22Rv1 (cell line): Measurements from ENCODE around the gene PRKCE.

Source experiments
- ZFX ChIP-seq: fragments of 450-650 bp; IDR thresholded peaks from 2 replicates; pipeline ENCODE4 v1.6.1; 2017; ENCODE audit warnings: antibody characterized with exemption, borderline replicate concordance
- TF ChIP-seq, protein P1 (sequence below): fragments of 450-650 bp; IDR thresholded peaks from 2 replicates; pipeline ENCODE4 v1.5.1; 2017; ENCODE audit warnings: mild to moderate bottlenecking

DNA sequence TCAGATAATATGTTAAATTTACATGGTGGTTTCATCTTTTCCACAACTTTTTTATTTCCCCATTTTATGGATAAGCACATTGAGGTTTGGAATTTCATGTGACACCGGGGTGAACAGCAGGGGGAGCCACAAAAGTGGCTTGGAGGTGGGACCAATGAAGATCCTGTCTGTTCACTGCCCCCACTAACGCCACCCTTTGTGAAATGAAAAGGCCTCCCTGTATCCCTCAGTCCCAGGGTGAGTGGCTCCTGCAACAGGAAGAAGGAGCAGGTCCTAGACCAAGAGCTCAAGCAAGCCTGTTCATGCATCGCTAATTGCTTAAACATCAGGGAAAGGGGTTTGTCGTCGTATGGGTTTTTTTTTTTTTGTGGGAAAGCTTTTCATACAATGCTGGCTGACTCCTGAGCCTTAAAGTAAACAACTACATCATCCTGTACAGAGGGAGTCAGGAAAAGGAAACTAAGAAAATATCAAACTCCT is 377.9 kb downstream of the PRKCE start:
- TF ChIP-seq, protein P1, sequence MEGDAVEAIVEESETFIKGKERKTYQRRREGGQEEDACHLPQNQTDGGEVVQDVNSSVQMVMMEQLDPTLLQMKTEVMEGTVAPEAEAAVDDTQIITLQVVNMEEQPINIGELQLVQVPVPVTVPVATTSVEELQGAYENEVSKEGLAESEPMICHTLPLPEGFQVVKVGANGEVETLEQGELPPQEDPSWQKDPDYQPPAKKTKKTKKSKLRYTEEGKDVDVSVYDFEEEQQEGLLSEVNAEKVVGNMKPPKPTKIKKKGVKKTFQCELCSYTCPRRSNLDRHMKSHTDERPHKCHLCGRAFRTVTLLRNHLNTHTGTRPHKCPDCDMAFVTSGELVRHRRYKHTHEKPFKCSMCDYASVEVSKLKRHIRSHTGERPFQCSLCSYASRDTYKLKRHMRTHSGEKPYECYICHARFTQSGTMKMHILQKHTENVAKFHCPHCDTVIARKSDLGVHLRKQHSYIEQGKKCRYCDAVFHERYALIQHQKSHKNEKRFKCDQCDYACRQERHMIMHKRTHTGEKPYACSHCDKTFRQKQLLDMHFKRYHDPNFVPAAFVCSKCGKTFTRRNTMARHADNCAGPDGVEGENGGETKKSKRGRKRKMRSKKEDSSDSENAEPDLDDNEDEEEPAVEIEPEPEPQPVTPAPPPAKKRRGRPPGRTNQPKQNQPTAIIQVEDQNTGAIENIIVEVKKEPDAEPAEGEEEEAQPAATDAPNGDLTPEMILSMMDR: no peak
- no peak for TF ChIP-seq ZFX
